Right ventricle myocardium superior (tissue), 1 donor: Measurements from ENCODE around the gene BTD. TPM values are rescaled to one million over a fixed set of nuclear protein-coding genes. Genes with fewer than 3 reads are reported as not detected.
A peak's percentile ranks its signal among the peaks of the same experiment; 100 is the strongest.
"Not testable (repeated sequence)": the region's sequence is repeated elsewhere in the genome, so short reads cannot be mapped to it uniquely, and the experiment has no call there.

Experiments used
- ATAC-seq: fragments of 200-7000 bp; cut with Tn5 transposase; one replicate; pipeline ENCODE4 v1.9.1; 2020; ENCODE audit warnings: mild to moderate bottlenecking; ENCODE audit not compliant: poor library complexity
- DNase-seq: peaks from one replicate; pipeline ENCODE4 v3.0.0-alpha.2; 2020
- intact Hi-C: fragments of 100-400 bp; cut with DNase I; formaldehyde crosslinking; loops from one replicate; pipeline ENCODE4 v1.11.2; 2022
- total RNA-seq: library from RNA; stranded (reverse); fragmentation: NEBNext Ultra II Directional; extraction: Animal tissue kit (Norgen Biotek cat#: 25700); gene quantifications from one replicate; pipeline ENCODE4 v1.2.1, GENCODE V29; 2021
- donor health status: DM: no; HTN: yes; CAD: no; lungs with severe emphysema.

The BTD gene
- total RNA-seq, 1 donor from 2014 or later: 10.3 TPM

DNA sequence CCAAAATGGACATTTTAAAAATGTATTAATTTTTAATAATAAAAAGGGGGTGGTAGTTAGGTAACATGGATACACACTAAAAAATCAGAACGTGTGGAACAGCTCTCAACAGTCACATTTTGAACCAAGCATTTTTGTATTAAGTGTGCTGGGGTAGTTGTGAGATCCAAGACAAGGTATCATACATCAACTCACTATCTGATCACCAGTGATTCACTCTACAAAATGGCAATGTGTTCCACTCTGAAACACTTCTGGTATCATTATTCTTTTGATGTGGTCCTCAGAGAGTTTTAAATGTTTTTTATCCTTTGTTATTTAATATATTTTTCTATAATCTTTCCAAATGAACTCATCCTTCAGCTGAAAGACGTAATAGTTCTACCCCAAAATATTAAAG is 5.6 kb upstream of the BTD start:
- DNase-seq (no peak), ATAC-seq (no peak)
- intact Hi-C loops: no loop called here

DNA sequence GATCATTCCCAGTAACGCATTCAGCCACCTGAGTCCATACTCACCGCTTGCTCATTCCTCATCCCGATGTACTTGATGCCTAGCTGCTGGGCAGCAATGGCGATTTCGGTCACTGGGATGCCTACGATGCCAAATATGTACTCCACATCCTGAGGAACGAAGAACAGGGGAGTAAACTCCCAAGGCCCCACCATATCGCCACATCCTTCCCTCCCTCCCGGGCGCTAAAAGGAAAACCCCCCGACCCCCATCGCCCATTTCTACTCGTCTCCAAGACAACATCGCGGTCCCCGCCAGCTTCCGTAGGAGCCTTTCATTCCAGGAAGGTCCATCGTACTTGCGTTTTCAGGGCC is 523 bp upstream of the BTD start:
- intact Hi-C loops: no loop called here
- DNase-seq (no peak), ATAC-seq (peak; percentile 29)

DNA sequence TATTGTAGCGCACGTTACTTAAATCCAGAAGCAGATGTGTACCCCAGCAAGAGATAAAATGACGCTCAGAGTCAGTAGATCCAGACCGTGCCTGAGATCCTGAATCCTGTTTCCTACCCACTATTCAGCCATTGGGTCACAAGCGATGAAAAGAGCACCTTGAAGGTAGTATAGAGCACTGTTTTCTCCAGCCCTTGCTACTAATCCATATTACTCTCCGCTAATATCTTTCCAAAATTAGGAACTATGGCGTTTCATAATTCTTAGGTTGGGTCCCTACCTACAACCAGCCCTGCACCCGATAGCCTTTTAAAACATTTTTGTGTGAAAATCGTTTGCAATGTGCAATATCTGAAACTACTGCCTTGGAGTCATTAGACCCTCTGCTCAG is 596 bp downstream of the BTD start:
- ATAC-seq (peak; percentile 15), DNase-seq (no peak)
- intact Hi-C loops: no loop called here

DNA sequence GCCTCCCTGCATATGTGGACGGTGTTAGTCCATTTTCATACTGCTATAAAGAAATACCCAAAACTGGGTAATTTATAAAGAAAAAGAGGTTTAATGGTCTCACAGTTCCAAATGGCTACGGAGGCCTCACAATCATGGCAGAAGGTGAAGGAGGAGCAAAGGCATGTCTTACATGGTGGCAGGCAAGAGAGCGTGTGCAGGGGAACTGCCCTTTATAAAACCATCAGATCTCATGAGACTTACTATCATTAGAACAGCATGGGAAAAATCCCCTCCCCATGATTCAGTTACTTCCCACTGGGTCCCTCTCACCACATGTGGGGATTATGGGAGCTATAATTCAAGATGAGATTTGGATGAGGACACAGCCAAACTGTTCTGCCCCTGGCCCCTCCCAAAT is 1.3 kb downstream of the BTD start:
- DNase-seq, intact Hi-C loops, ATAC-seq: not testable (repeated sequence)

DNA sequence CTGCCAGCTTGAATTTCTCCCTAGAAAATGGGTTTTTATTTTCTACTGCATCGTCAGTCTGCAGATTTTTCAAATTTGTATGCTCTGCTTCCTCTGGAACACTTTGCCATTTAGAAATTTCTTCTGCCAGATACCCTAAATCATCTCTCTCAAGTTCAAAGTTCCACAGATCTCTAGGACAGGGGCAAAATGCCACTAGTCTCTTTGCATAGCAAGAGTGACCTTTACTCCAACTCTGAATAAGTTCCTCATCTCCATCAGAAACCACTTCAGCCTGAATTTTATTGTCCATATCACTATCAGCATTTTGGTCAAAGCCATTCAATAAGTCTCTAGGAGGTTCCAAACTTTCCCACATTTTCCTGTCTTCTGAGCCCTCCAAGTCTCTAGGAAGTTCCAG is 3.0 kb downstream of the BTD start:
- ATAC-seq, DNase-seq, intact Hi-C loops: not testable (repeated sequence)

DNA sequence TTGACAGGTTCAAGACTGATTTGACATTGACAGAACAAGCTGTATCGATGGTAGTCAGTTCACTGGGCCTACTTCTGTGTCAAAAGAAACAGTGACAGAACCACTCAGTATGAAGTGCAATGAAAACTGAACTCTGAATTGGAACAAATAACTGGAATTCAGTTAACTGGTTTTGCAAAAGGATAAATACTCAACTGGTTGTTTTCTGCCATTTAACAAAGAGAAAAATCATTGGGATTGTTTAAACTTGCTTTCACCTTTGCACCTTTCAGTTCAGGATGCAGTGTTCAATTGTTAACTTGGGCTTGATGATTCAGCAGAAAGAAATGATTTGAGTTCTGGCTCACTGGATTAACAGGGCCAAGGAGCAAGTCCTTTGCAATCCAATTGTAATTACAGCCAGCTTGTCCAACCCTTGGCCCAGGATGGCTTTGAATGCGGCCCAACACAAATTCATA is 4.9 kb downstream of the BTD start:
- ATAC-seq: no peak
- DNase-seq: no peak
- intact Hi-C loops: no loop called here

DNA sequence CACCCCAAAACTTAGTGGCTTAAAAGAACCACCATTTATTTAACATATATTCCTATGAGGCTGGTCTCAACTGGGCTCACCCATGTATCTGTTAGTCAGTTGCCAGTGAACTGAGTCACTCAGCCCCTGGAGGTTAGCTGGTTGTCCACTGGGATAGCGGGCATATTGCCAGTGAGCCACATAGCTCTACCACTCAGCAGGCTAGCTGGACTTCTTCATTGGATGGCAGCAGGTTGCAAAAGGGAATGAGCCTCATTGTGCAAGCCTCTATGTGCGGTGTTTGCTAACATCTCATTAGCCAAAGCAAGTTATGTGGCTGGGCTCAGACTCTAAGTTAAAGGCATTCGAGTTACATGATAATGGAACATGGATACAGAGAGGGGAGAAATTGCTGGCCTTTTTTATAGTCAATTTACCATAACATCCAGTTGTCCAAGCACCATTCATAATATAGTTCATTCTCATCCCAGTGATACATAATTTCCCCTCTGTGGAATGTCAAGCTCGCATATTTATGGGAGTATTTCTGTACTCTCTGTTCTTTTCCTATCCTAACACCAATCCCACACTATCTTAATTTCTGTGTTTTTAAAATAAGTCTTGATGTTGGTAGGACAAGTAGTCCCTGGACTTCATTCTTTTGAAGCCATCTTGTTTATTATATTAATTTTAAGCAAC is 8.7 kb downstream of the BTD start:
- intact Hi-C loops: no loop called here
- DNase-seq (no peak), ATAC-seq (no peak)

DNA sequence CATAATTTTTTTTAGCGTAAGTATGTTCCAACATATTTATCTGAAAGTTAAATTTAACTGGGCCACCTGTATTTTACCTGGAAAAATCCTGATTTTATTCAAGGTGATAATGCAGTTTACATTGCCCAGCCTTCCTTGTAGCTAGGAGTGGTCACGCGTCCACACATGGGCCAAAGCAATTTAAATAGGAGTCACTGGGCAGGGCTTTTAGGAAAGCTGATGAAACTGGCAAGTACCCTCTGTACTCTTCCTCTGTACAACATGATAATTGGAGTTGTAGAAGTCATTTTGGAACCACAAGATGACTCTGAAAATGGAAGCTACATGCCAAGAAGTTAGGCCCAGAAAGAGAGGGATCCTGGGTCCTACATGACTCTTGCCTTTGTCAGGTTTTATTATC is 9.5 kb downstream of the BTD start:
- no peak for DNase-seq
- intact Hi-C loops: no loop called here
- peak; percentile 77 for ATAC-seq

DNA sequence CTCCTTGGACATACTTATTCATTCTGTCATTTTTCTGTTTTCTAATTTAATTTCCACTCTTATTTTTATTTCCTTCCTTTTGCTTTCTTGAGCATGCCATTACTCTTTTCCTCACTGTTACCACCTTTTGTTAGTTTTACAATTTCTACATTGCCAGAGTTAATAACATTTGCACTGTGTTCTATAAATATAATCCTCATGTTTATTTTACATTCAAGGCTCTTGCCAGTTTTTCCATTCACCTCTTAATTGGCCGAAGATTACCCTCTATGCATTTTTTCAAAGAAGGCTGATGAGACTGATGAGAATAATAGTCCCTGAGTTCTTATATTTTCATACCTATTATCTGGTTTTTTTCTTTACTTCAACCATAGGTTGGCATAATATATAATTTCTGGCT is 10.5 kb downstream of the BTD start:
- DNase-seq (no peak), ATAC-seq (no peak)
- intact Hi-C loops: no loop called here

DNA sequence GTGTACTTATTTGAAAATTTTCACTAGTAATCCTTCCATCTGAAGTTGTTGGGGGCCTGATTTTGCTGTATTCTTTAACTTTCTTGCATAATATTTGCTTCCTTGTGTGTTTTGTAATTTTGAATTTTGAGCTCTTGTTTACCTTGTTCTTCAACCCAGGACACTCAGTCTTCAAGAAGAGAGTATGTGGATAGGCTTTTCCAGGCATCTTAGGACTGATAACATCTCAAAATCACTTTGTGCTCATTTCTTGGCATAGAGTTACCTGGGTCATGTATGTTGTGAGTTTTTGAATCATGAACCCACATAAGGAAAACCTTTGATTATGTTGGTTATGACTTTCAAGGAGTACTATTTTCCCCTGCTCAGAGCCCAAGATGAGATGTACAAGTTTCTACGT is 13.4 kb downstream of the BTD start:
- ATAC-seq: no peak
- intact Hi-C loops: no loop called here
- DNase-seq: no peak

DNA sequence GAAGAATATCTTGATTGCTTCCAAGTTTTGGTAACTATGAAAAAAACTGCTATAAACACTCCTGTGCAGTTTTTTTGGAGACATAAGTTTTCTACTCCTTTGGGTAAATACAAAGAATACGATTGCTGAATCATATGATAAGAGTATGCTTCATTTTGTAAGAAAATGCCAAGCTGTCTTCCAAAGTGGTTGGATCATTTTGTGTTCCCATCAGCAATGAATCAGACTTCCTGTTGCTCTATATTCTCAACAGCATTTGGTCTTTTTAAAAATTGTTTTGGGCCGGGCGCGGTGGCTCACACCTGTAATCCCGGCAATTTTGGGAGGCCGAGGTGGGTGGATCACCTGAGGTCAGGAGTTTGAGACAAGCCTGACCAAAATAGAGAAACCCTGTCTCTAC is 14.5 kb downstream of the BTD start:
- no peak for DNase-seq
- intact Hi-C loops: no loop called here
- no peak for ATAC-seq

DNA sequence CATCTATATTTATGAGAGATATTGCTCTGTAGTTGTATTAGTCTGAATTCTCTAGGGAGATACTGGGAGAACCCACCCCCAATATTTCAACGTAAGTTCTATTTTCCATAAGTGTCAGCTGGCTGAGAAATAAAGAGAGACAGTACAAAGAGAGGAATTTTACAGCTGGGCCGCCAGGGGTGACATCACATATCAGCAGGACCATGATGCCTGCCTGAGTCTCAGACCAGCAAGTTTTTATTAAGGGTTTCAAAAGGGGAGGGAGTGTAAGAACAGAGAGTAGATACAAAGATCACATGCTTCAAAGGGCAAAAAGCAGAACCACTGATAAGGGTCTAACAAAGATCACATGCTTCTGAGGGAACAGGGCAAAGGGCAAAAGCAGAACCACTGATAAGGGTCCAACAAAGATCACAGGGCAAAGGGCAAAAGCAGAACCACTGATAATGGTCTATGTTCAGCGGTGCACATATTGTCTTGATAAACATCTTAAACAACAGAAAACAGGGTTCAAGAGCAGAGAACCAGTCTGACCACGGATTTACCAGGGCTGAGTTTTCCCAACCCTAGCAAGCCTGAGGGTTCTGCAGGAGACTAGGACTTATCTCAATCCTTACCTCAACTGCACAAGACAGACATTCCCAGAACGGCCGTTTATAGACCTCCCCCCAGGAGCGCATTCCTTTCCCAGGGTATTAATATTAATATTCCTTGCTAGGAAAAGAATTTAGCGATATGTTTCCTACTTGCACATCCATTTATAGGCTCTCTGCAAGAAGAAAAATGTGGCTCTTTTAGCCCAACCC is 18.3 kb downstream of the BTD start:
- DNase-seq, intact Hi-C loops, ATAC-seq: not testable (repeated sequence)

DNA sequence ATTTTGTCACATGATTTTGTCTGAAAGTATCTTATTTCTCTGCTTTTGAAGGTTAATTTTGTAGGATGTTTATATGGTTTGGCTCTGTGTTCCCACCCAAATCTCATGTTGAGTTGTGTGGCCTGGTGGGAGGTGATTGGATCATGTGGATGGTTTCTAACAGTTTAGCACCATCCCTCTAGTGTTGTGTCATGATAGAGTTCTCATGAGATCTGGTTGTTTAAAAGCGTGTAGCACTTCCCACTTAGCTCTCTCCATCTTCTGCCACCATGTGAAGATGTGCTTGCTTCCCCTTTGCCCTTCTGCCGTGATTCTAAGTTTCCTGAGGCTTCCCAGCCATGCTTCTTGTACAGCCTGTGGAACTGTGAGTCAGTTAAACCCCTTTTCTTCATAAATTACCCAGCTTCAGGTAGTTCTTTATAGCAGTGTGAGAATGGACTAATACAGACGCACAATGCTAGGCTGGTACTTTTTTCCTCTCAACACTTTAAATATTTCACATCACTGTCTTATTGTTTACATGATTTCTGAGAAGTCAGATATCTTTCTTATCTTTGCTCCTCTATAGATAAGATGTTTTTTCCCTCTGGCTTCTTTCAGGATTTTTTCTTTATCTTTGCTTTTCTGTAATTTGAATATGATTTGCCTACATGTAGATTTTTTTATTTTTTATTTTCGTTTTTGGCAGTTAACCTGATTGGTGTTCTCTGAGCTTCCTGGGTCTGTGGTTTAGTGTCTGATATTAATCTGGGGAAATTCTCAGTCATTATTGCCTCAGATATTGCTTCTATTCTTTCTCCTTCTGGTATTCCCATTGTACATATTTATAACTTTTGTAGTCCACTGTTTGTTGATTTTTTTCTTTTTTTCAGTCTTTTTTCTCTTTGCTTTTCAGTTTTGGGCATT is 22.2 kb downstream of the BTD start:
- intact Hi-C loops: no loop called here
- DNase-seq (no peak), ATAC-seq (no peak)

DNA sequence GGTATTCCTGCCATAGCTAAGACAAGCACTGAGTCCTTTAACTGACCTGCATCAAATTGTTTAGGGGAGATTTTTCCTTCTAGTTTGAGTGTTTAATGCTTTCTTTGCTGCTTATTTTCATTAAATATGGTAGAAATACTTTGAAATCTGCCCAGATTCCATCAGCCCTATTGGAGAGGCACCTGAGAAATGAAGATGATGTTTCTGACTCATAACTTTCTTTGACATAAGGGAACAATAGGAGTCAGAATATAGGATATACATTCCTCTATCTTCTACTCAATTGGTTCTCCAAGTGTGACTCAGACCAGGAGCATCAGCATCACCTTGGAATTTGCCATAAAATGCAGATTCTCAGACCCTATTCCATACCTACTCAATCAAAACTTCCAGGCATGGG is 27.4 kb downstream of the BTD start:
- ATAC-seq (no peak), DNase-seq (no peak)
- intact Hi-C loops: no loop called here

DNA sequence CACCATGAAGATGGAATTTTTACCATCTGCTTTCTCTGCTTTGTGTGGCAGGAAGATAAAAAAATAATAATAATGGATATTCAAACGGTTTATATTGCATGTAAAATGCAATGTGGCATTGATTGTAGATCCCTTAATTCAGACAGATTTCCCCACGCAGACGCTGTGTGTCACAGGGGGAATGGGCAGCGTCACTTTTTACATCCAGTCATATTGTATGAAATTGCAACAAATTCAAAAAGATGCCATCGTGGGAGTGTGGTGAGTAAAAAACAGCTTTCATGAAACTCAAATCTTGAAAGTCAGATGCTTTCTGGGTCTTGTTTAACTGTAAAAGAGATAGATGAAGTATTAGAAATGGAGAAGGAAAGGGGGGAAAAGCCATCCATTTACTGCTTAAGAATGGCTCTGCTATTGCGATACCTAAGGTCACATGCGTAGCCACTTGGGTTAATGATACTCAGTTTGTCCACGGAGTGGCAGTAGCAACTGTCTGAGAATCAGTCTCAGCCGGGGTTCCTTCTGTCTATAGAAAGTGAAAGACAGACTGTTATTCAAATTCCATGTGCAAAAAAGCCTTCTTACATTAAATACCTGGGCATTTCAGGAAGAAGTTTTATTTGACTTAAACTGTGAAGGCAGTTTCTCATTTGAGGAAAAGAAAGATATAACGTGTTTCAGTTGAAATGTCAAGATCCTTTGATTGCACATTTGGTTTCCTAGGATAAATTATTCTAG is 28.5 kb downstream of the BTD start:
- ATAC-seq: peak; percentile 95
- DNase-seq: no peak
- intact Hi-C loops: loop anchor here (5.0 to 10.0 kb wide), 2 partner anchors 182 to 615 kb away; no protein-coding TSS in a partner anchor

DNA sequence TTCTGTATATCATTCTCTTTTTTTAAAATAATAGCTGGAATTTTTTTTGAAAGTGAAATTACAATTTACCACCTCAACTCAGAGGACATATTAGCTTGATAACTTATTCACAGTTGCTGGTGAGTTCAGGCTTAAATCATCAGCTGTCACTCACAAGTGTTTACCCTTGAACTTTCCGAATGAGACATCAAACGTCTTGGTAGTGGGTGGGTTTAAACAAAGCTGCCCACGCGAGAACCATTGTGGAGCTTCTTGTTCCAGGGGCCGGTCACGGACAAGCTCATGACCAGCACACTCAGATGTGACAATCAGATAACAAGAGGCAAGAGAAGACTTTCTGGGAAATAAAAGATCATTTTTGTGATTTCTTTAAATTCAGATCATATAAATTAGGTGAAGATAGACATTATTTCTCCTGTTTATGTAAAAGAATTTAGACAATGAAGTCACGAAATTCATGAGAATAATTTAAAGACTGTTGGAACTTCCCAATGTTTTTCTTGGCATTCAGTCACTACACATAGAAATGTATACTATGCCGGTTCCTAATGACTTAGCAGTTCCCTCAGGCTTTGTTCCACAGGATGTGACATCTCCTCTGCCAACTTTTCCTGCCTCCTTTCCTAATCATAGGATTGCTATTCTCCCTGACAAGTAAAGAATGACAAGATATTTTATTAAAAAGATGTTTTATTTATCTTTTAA is 29.3 kb downstream of the BTD start:
- intact Hi-C loops: loop anchor here (5.0 to 10.0 kb wide), 2 partner anchors 182 to 614 kb away; no protein-coding TSS in a partner anchor
- peak; percentile 24 for ATAC-seq
- DNase-seq: no peak

DNA sequence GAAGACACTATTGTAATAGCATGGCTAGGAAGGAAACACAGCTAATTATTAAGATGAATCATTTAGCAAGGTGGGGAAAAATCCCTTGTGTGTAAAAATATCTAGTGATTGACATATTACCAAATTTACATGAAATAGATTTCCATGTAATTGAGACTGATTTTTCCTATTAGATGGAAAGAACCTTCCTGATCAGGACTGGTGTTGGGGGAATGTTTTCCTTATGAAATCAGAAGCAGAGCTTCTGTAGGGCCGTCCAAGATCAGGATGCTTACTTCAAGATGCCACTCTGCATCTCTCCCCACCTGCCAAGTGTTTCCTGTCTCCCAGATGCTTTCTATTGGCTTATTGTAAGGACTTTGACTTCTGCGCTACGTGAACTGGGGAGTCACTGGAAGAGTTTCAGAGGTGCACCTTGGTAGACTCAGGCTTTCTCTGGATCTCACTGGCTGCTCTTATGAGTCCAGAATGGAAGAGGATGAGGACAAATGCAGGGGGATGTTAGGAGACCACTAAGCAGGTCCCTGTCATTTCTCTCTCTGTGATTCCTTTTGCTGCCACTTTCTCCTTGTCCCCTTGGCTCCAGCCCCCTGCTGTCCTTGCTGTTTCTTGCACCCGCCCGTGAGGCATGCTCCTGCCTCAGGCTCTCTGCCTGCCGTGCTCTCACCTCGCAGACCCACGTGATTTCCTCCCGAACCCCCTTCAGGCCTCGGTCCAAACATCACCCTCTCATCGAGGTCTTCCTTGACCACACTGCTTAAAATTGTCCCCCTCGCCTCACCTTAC is 30.1 kb downstream of the BTD start:
- ATAC-seq (no peak), DNase-seq (no peak)
- intact Hi-C loops: loop anchor here (5.0 to 10.0 kb wide), 2 partner anchors 181 to 613 kb away; no protein-coding TSS in a partner anchor
